ENCODE results near the gene PRDM9. TPM values are rescaled to one million over a fixed set of nuclear protein-coding genes. Genes with fewer than 3 reads are reported as not detected.

PRDM9 gene
- total and polyA plus RNA-seq, 2 of the 8 experiments (the other 6 are each of a cell fraction or from before 2014, with no cell fraction given), result not detected

GRCh38 chr5:23490993-23491392 lies 16.4 kb upstream of the PRDM9 start (continued):
- TF ChIP-seq CTBP2 (IDR thresholded peaks at IDR 0.05; ENCODE audit: borderline replicate concordance, insufficient read depth, insufficient read length, low read length) (no peak), NRF1 (IDR thresholded peaks at IDR 0.05; ENCODE audit: low read depth, low read length) (no peak), EGR1 (IDR thresholded peaks at IDR 0.05; ENCODE audit: borderline replicate concordance, low read depth, low read length) (no peak), RAD21 (IDR thresholded peaks at IDR 0.05 in 1 of 2, conservative IDR thresholded peaks at IDR 0.05 in 1 of 2; ENCODE audit: low read depth in 2 of 2, low read length in 2 of 2) (no peak), SRF (IDR thresholded peaks at IDR 0.05; ENCODE audit: low read depth, low read length) (no peak)

Data from H1 (cell line).